ENCODE data around the gene EVC. TPM values are rescaled to one million over a fixed set of nuclear protein-coding genes. Genes with fewer than 3 reads are reported as not detected.
A peak's percentile ranks its signal among the peaks of the same experiment; 100 is the strongest.

EVC gene
- total RNA-seq, 1 donor, result 0.52 TPM

DNA sequence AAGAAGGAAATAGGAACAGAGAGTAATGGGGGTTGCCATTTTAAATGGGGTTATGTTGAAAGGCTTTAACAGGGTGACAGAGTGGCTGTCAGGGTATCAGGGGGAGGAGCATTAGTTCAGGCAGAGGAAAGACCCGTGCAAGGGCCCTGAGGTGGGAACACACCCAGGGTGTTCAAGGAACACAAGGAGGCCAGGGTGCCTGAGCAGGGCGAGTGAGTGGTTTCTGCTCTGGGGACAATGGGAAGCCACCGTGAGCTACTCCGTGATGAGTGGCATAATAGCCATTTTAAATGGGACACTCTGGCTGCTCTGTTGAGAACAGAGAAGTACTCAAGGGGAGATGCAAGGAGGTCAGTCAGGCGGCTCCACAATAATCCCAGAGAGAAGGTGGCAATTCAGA lies 7.2 kb upstream of the EVC start:
- Histone ChIP-seq H3K4me3 (ENCODE audit: low read length) (no peak overlapping the region), H3K27me3 (ENCODE audit: insufficient read depth, low read length) (peaks cover 14% of the 10 kb centered on the region), H3K9me3 (ENCODE audit: low read depth, low read length) (no peaks in the 10 kb centered on the region), H3K4me1 (ENCODE audit: insufficient read depth, low read length) (peaks cover 7% of the 10 kb centered on the region)

DNA sequence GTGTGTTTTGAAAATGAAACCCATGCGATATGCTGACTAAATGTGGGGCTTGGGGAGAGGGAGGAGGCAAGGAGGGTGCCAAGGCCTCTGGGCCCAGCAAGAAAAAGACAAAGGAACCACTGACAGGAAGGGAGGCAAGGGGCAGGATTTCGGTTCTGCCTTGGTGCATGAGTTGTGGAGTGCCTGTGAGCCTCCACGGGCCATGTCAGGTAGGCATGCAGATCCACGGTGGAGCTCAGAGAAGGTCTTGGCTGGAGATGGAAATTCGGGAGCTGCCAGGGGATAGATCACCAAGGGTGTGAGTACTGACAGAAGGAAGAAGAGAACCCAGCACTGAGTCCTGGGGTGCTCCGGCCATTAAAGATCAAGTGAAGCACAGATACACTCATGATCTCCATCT lies 6.7 kb upstream of the EVC start:
- peaks cover 7% of the 10 kb centered on the region for H3K4me1 ChIP-seq (ENCODE audit: insufficient read depth, low read length)
- peaks cover 19% of the 10 kb centered on the region for H3K27me3 ChIP-seq (ENCODE audit: insufficient read depth, low read length)
- no peak overlapping the region for H3K4me3 ChIP-seq (ENCODE audit: low read length)
- H3K9me3 ChIP-seq (ENCODE audit: low read depth, low read length), result no peaks in the 10 kb centered on the region

DNA sequence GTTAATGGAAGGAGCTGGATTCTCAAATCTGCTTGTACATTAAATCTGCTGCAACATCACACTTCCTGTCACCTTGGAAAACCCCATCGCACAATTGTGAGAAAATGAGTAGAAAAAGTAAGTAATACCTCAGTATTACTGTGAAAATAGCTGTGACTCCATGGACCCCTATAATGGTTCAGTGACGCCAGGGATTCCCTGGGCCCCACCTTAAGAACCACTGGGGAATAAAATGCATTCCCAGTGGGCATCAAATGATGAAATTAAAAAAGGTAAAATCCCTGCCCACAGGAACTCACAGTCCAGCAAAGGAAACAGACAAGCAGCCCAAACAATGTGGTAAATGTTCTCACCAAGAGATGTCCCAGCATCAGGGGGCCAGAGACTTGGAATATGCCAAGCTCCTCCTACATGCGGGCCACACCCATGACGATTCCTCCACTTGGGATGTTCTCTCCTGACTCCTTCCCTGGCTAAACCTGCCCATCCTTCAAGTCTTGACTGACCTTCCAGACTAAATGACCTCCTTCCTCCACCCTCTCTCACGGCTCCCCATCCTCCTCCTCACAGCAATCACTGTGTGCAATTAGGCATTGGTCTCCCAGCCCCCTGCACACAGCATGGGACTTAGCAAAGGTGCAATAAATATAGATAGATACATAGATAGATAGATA lies 5.2 kb upstream of the EVC start:
- no peak overlapping the region for H3K4me3 ChIP-seq (ENCODE audit: low read length)
- H3K4me1 ChIP-seq (ENCODE audit: insufficient read depth, low read length), result peaks cover 7% of the 10 kb centered on the region
- no peaks in the 10 kb centered on the region for H3K9me3 ChIP-seq (ENCODE audit: low read depth, low read length)
- H3K27me3 ChIP-seq (ENCODE audit: insufficient read depth, low read length), result peaks cover 32% of the 10 kb centered on the region

DNA sequence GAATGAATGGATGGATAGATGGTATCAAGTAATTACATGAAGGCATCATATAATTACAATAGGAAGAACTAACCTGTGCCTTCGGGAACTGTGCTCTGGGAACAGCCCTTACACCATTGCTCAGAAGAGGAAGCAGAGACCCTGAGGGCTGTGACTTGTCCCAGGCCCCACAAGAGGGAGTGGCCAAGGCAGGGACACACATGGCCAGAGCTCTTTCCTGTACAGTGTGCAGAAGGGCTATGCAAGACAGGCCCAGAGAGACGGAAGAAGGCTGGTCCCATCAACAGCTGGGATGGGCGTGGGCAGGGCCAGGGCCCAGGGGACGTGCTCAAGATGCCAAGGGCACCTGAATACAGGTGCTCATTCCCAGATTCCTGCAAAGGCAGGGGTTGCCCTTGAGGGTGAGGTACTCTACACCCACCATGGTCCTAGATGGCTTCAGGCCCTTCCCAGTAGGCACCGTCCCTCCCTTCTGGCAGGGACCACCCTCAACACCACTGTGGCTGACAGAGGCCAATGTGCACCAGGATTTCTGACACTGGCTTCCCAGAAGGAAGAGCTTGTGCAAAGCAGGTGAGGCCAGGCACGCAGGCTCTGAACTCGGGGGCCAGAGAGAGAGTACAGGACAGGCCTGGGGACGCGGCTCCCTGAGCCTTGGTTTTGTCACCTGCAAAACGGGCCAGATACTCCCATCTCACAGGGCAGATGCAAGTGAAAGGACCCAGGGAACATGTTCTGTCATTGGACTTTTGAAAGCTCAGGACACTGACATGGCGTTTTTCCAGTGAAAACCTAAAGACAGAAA lies 4.3 kb upstream of the EVC start:
- Histone ChIP-seq H3K4me1 (ENCODE audit: insufficient read depth, low read length) (peaks cover 7% of the 10 kb centered on the region), H3K9me3 (ENCODE audit: low read depth, low read length) (no peaks in the 10 kb centered on the region), H3K4me3 (ENCODE audit: low read length) (no peak overlapping the region), H3K27me3 (ENCODE audit: insufficient read depth, low read length) (peaks cover 34% of the 10 kb centered on the region)

DNA sequence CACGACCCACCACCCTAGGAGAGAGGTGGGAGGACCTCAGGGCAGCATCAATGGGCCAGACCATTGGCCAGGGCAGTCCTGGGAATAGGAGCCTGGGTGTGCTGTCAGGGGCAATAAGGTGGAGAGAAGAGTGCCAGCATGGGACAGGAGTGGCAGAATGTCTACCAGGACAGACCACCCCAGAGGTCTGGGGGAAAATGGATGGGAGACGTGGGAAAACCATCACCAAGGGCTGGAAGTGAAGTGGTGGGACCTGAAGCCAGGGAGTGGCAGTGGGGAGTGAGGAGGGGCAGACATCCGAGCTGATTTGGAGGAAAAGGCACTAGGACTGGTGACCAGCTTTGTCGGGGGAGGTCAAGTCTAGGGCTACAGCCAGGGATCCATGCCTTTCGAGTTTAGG lies 3.6 kb upstream of the EVC start:
- Histone ChIP-seq H3K4me1 (ENCODE audit: insufficient read depth, low read length) (peaks cover 7% of the 10 kb centered on the region), H3K9me3 (ENCODE audit: low read depth, low read length) (no peaks in the 10 kb centered on the region), H3K27me3 (ENCODE audit: insufficient read depth, low read length) (peaks cover 41% of the 10 kb centered on the region), H3K4me3 (ENCODE audit: low read length) (no peak overlapping the region)

DNA sequence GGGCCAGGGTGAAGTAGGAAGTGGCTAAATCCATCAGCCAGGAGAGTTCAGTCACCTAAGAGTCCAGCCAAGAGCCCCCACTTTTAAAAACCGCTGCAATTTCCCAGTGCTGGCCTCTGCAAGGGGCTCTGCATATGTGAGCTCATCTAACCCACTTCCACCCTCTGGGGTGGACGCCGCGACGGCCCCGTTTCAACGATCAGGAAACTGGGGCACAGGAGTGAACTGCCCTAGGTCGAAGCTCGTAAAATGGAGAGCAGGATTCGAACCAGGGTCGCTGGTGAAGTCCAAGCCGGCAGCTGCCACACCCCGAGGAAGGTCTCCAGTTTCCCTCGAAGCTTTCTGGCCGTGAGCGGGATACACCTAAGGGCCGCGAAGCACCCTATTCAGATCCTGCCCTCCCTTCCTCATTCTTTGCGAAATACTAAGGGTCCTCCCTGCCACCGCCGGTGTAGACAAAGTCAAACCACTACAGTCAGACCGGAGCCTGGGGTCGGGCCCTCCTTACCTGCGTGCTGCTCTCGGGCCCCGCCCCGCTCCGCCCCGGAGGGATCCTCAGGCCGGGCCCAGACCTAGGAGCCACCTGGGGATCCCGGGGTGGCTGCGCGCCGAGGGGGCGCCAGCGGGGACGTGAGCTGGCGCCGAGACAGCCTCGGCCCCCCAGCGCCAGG lies 3.1 kb upstream of the EVC start:
- Histone ChIP-seq H3K9me3 (ENCODE audit: low read depth, low read length) (no peaks in the 10 kb centered on the region), H3K4me1 (ENCODE audit: insufficient read depth, low read length) (peaks cover 7% of the 10 kb centered on the region), H3K27me3 (ENCODE audit: insufficient read depth, low read length) (peaks cover 44% of the 10 kb centered on the region), H3K4me3 (ENCODE audit: low read length) (peak overlapping the region; percentile 29)

DNA sequence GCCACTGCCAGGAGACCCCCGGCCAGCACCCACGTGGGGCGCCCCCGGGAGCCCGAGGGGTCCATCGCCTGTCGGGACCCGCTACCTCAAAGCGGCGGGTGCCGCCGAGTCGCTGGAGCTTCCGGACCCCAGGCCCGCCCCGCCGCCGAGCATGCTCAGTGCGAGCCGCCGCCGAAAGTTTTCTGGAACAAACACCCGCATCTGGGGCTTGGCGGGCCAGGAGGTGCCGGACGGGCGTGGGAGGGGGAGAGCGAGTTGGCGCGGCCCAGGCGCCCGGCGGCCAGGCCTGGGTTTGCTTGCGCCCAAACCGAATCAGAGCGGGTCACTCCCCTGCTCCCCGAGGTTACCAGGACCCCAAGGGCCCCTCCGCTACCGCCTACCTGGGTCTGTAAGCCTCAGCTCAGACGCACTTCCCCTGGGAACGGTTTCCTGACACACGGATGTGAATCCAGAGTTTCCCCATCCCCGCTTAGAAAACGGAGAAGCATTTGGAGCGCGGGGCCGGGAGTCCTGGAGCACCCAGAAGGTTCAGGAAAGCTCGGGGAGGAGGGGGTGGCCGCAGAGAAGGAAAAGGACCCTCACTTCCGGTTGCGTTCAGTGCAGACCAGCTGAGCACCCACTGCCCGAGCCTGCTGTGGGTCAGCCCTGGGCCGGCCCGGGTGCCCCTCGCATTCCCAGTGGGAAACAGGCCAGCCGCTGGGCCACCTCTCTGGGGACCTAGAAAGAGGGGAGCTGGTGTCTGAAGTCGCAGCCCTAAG lies 2.4 kb upstream of the EVC start, which contains the start of gene EVC2:
Gene EVC2 (minus strand): TSS at position 111 of the 758 bp plus-strand sequence. CDS start 46 bp downstream, at position 65.
- Histone ChIP-seq H3K9me3 (ENCODE audit: low read depth, low read length) (no peaks in the 10 kb centered on the region), H3K4me3 (ENCODE audit: low read length) (peak within 1 kb of the TSS; percentile 29), H3K4me1 (ENCODE audit: insufficient read depth, low read length) (peaks cover 7% of the 10 kb centered on the region), H3K27me3 (ENCODE audit: insufficient read depth, low read length) (peaks cover 44% of the 10 kb centered on the region)

DNA sequence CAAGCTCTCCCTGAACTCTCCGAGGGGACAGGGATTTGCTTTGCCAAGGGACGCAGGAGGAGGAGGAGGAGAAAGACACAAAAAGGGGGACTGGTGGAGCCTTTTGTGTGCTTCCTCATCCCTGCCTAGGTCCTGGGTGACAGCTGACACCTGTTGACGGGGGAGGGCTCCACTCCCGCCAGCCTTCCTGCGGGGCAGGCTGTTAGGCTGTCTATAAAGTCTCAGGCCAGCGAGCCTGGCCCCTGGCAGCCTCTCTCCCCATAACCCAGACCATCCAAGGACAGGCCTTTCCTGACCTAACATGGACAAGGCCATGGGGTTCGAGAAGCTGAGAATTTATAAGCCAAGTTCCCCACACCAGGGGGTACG lies 1.8 kb upstream of the EVC start:
- peaks cover 44% of the 10 kb centered on the region for H3K27me3 ChIP-seq (ENCODE audit: insufficient read depth, low read length)
- H3K4me3 ChIP-seq (ENCODE audit: low read length), result no peak overlapping the region
- H3K4me1 ChIP-seq (ENCODE audit: insufficient read depth, low read length), result peaks cover 7% of the 10 kb centered on the region
- no peaks in the 10 kb centered on the region for H3K9me3 ChIP-seq (ENCODE audit: low read depth, low read length)

DNA sequence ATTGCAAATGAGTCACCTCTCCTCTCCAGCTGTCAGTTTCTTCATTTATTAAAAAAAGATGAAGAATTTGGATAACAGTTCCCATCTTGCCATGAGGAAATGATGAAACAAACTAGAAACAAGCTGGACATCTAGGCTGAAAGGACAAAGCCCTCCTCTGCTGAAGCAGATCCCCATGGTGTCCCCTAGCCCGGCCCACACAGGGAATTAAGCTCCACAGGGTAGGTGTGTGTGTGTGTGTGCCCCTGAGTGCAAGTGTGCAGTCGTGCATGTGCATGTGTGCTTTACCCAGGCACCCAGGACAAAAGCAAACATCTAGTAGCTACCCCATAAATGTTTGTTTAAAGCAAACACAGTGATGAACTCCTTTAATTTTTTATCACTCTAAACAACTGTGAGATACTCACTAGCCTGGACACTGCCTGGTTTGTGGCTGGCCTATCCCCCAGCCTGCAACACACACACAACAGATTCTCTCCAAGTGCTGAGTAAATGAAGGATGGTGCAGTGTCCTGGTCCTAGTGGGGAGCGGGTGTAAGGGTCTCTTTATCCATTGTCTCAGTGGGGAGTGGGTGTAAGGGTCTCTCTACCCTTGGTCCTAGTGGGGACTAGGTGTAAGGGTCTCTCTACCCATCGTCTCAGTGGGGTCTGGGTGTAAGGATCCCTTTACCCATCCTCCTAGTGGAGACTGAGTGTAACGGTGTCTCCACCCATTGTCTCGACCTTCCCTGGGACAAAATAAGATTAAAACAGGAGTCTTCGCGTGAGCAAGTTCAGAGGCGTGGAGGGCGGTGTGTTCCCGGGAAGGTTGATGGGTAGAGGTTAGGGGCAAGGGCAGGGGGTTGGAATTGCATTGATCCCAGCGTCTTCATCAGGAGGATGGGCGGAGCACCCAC lies 688 bp upstream of the EVC start:
- Histone ChIP-seq H3K27me3 (ENCODE audit: insufficient read depth, low read length) (peaks cover 44% of the 10 kb centered on the region), H3K4me3 (ENCODE audit: low read length) (peak overlapping the region; percentile 24), H3K4me1 (ENCODE audit: insufficient read depth, low read length) (peaks cover 7% of the 10 kb centered on the region), H3K9me3 (ENCODE audit: low read depth, low read length) (no peaks in the 10 kb centered on the region)

DNA sequence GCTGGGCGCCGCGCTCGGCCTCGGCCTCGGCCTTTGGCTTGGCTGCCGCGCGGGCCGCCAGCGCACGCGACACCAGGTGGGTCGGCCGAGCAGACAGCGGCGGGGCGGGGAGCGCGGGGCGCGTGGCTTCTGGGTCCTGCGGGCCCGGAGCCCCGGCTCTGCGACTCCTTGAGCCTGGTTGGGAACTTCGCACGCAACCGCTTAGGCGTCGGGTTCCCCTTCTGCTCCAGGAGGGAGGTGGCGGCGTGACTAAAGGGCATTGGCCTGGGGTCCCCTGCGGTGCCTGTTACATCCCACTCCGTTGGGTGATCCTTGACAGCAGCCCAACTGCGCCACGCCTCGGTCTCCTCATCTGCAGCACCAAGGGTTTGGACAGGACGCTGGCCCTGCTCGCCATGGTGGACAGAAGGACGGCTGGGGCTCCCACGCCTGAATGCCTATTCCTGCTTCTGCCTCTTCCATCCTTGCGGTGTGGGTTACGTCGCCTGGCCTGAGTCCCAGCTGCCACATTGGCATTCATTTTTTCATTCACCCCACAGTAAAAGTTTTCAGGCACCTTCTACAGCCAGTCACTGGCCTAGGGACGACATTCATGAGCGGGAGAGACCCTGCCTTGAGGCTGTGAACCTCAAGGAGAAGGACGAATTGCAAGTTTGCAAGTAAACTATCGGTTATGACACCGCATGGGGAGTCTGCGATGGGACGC lies 631 bp downstream of the EVC start:
- H3K9me3 ChIP-seq (ENCODE audit: low read depth, low read length), result no peaks in the 10 kb centered on the region
- no peak overlapping the region for H3K4me3 ChIP-seq (ENCODE audit: low read length)
- peaks cover 44% of the 10 kb centered on the region for H3K27me3 ChIP-seq (ENCODE audit: insufficient read depth, low read length)
- H3K4me1 ChIP-seq (ENCODE audit: insufficient read depth, low read length), result peaks cover 7% of the 10 kb centered on the region

DNA sequence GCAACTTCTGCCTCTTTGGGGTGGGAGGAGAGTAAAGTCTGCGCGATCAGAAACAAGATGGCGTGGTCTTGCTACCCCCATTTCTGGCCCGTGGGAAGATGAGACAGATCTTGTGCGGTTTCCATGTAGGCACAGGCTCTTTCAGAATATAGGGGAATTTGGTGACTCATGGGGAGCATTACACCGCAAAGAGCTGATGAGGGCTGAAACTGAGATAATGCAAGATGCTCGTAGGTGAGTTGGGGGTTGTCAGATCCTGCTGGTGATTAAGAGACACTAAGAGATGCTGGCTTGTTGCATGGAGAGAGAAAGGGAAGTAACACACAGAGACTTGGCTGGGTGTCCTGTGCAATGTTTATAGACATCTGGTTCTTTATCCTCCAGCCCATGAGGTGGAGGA lies 1.5 kb downstream of the EVC start:
- H3K9me3 ChIP-seq (ENCODE audit: low read depth, low read length), result no peaks in the 10 kb centered on the region
- H3K27me3 ChIP-seq (ENCODE audit: insufficient read depth, low read length), result peaks cover 39% of the 10 kb centered on the region
- H3K4me1 ChIP-seq (ENCODE audit: insufficient read depth, low read length), result peaks cover 5% of the 10 kb centered on the region
- H3K4me3 ChIP-seq (ENCODE audit: low read length), result no peak overlapping the region

DNA sequence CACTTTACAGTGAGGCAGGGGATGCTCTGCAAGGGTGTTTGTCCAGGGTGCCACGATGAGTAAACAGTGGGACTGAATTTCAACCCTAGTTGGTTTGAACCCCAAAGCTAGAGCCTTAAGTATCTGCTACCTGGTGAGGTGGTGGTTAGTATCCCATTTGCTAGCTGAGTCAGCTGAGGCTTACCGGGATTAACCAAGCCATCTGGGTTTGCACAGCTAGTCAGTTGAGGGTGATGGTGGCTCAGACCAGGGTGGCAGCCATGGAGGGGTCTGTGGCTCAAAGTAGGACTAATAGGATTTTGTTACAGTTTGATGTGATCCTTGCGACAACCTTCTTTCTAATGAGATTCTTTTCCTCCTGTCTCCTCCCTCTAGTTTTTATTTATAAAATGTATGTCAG lies 1.9 kb downstream of the EVC start:
- Histone ChIP-seq H3K4me1 (ENCODE audit: insufficient read depth, low read length) (peaks cover under 1% of the 10 kb centered on the region), H3K4me3 (ENCODE audit: low read length) (no peak overlapping the region), H3K9me3 (ENCODE audit: low read depth, low read length) (no peaks in the 10 kb centered on the region), H3K27me3 (ENCODE audit: insufficient read depth, low read length) (peaks cover 35% of the 10 kb centered on the region)

DNA sequence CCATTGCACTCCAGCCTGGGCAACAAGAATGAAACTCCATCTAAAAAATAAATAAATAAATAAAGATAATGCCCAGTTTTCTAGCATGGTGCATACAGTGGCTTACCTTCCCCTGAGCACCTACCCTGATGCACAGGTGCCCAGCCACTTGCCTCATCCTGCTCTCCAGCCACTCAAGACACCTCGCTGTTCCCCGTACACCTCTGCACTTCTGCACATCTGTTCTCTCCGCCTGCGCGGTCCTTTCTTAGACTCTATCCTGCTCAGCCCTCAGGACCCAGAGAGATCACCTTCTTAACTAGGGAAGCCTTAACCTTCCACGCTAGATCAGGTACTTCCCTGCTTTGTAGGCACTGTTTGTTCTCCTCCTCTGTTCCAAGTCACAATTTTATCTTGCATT lies 2.9 kb downstream of the EVC start:
- Histone ChIP-seq H3K9me3 (ENCODE audit: low read depth, low read length) (no peaks in the 10 kb centered on the region), H3K4me3 (ENCODE audit: low read length) (no peak overlapping the region), H3K4me1 (ENCODE audit: insufficient read depth, low read length) (no peaks in the 10 kb centered on the region), H3K27me3 (ENCODE audit: insufficient read depth, low read length) (peaks cover 29% of the 10 kb centered on the region)

All from mononuclear cell (primary cell).